Tibial artery (tissue), 4 donors: Measurements from ENCODE around the gene LIMA1.

Experiments used
- DNase-seq, 2 donors: peaks; one replicate each; pipeline ENCODE4 v3.0.0-alpha.2; 2019
- H3K27ac ChIP-seq, 2 donors: fragments of 200-600 bp; sonication (generic) in 1 of 2; 1 replicate in 1 of 2; 2 replicates in 1 of 2; pipeline ENCODE4 v1.5.1; 2018 to 2019; ENCODE audit warnings: mild to moderate bottlenecking in 1 of 2
- H3K27me3 ChIP-seq, 2 donors: fragments of 200-600 bp; sonication (generic) in 1 of 2; one replicate each; pipeline versions ENCODE4 v1.5.1 to v1.6.0; 2016 to 2019
- H3K36me3 ChIP-seq, 3 donors: fragments of 200-600 bp; sonication (generic) in 2 of 3; one replicate each; pipeline ENCODE4 v1.5.1; 2016 to 2019; ENCODE audit warnings: mild to moderate bottlenecking in 2 of 3
- H3K4me1 ChIP-seq, 4 donors: fragments of 200-600 bp; sonication (generic) in 2 of 4; 1 replicate in 3 of 4; 2 replicates in 1 of 4; pipeline ENCODE4 v1.5.1; 2016 to 2019
- H3K4me3 ChIP-seq, 2 donors: fragments of 200-600 bp; sonication (generic) in 1 of 2; 1 replicate in 1 of 2; 2 replicates in 1 of 2; pipeline ENCODE4 v1.5.1; 2018 to 2019; ENCODE audit warnings: mild to moderate bottlenecking in 2 of 2
- H3K9me3 ChIP-seq, 3 donors: fragments of 200-600 bp; sonication (generic) in 1 of 3; one replicate each; pipeline ENCODE4 v1.5.1; 2016 to 2019
- intact Hi-C: fragments of 100-400 bp; cut with DNase I; formaldehyde crosslinking; loops from one replicate; pipeline ENCODE4 v1.15.0; 2023; ENCODE audit warnings: low total_unique reads
- TF ChIP-seq, protein P1 (sequence below), 2 experiments: fragments of 200-600 bp in 1 of 2; fragments of 450-650 bp in 1 of 2; IDR thresholded peaks; one replicate each; pipeline ENCODE4 v1.5.1; 2017 to 2019; ENCODE audit warnings: antibody characterized with exemption in 2 of 2, mild to moderate bottlenecking in 1 of 2, moderate library complexity in 1 of 2

LIMA1 gene

DNA sequence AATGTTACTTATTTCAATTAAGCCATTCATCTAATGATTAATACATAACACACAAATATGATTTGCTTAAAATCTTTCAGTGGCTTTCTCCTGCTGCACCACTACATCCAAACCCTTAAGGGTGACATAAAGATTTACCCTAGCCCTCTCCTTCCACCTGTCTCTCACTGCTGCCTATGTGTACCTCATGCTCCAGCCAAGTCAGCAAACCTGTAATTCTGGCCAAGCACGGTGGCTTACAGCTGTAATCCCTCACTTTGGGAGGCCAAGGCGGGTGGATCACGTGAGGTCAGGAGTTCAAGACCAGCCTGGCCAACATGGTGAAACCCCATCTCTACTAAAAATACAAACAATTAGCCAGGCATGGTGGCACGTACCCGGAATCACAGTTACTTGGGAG is 84.5 kb downstream of the LIMA1 start:
- intact Hi-C loops: no loop called here
- H3K4me3 ChIP-seq: no peak overlapping the region
- H3K27me3 ChIP-seq: no peaks in the 10 kb centered on the region
- no peaks in the 10 kb centered on the region for H3K4me1 ChIP-seq
- H3K27ac ChIP-seq: no peak overlapping the region
- peaks cover 49 to 81% (median 76%) of the 10 kb centered on the region in 3 donors for H3K36me3 ChIP-seq
- TF ChIP-seq, protein P1, sequence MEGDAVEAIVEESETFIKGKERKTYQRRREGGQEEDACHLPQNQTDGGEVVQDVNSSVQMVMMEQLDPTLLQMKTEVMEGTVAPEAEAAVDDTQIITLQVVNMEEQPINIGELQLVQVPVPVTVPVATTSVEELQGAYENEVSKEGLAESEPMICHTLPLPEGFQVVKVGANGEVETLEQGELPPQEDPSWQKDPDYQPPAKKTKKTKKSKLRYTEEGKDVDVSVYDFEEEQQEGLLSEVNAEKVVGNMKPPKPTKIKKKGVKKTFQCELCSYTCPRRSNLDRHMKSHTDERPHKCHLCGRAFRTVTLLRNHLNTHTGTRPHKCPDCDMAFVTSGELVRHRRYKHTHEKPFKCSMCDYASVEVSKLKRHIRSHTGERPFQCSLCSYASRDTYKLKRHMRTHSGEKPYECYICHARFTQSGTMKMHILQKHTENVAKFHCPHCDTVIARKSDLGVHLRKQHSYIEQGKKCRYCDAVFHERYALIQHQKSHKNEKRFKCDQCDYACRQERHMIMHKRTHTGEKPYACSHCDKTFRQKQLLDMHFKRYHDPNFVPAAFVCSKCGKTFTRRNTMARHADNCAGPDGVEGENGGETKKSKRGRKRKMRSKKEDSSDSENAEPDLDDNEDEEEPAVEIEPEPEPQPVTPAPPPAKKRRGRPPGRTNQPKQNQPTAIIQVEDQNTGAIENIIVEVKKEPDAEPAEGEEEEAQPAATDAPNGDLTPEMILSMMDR (IDR thresholded peaks at IDR 0.05): no peak
- DNase-seq: no peak
- H3K9me3 ChIP-seq: no peaks in the 10 kb centered on the region

DNA sequence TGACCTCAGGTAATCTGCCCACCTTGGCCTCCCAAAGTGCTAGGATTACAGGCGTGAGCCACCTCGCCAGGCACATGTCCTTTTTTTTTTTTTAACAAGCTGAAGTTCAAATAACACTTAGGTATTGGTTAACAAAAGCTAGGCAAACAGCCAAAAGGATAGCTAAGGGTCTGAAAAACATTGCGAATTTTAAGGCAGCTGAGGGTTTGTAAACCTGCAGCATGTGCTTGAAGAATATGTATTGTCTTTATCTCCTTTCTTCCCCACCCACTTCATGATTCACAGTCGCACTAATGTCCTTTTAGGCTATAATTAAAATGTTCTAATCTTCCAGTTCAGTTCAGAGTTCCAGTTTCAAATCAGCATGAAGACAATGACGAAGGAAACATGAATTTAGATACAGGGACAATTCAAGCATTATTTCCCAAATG is 86.0 kb downstream of the LIMA1 start:
- H3K4me1 ChIP-seq: peaks cover 0 to 8% (median 0%) of the 10 kb centered on the region in 4 donors
- no peaks in the 10 kb centered on the region for H3K27me3 ChIP-seq
- H3K36me3 ChIP-seq: peaks cover 36 to 74% (median 63%) of the 10 kb centered on the region in 3 donors
- H3K4me3 ChIP-seq: no peak overlapping the region
- H3K9me3 ChIP-seq: no peaks in the 10 kb centered on the region
- intact Hi-C loops: no loop called here
- H3K27ac ChIP-seq: no peak overlapping the region
- TF ChIP-seq, protein P1 (IDR thresholded peaks at IDR 0.05): no peak
- no peak for DNase-seq

DNA sequence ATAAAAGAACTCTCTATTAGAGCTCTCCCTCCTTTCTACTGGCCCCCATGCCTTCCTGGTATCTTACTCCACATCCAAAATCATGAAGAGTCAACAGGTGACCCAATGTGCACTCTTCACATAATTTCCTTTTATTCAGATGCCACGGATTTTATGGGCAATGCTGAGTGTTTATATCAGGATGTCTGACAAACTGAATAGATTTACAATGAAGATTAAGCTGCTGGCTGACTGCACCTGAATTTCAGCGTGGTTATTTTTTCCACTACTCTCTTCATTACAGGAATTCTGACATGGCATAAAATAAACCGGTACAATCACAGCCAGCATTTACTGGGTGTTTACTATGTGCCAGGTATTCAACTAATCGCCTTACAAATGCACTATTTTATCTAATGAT is 86.8 kb downstream of the LIMA1 start:
- no peak for DNase-seq
- Histone ChIP-seq H3K9me3 (no peaks in the 10 kb centered on the region), H3K36me3 (peaks cover 36 to 78% (median 59%) of the 10 kb centered on the region in 3 donors), H3K4me1 (peaks cover 0 to 8% (median 0%) of the 10 kb centered on the region in 4 donors), H3K4me3 (no peak overlapping the region), H3K27ac (peak overlapping the region in 1 of 2 donors; percentile 24), H3K27me3 (no peaks in the 10 kb centered on the region)
- TF ChIP-seq, protein P1 (IDR thresholded peaks at IDR 0.05): no peak
- intact Hi-C loops: no loop called here

DNA sequence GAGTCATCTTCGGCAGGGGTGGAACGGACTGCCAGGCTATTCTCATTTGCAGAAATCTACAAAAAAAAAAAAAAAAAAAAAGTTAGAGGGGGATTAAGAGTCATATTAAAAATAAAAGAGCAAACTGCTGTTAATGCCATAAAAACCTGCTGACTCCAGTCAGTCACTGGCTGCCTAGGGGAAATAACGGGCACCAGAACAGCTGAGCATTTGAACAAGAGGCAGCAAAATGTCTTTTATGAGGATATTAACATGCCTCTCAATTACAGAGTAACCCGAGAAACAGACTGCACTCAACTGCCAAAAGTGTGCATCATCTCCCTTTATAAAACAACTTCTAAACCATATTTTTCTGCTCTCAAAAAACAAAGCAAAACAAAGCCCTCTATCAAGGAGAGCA is 87.5 kb downstream of the LIMA1 start:
- Histone ChIP-seq H3K4me3 (no peak overlapping the region), H3K27me3 (no peaks in the 10 kb centered on the region), H3K36me3 (peaks cover 36 to 85% (median 59%) of the 10 kb centered on the region in 3 donors), H3K27ac (peak overlapping the region in 1 of 2 donors; percentile 24), H3K4me1 (peaks cover 0 to 8% (median 0%) of the 10 kb centered on the region in 4 donors), H3K9me3 (no peaks in the 10 kb centered on the region)
- TF ChIP-seq, protein P1 (IDR thresholded peaks at IDR 0.05): no peak
- no peak for DNase-seq
- intact Hi-C loops: no loop called here

DNA sequence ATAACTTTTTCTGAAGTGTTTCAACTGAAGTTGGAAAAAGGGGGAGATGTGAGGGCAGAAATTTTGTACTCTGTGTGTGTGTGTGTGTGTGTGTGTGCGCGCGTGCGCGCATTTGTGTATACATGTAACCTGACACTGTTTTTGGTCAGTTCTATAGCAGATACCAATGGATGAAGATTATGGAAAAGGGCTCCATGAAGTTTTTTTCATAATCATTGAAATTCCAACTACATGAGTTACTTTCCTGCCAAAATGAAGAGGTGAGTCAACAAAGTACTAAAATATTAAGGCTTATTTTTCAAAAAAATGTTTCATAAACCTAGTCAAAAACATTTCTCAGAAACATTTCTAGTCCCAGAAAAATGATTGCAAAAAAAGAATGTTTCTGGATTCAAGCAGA is 90.4 kb downstream of the LIMA1 start:
- TF ChIP-seq, protein P1 (IDR thresholded peaks at IDR 0.05): no peak
- Histone ChIP-seq H3K9me3 (no peaks in the 10 kb centered on the region), H3K4me1 (peaks cover 0 to 22% (median 8%) of the 10 kb centered on the region in 4 donors), H3K27ac (peak overlapping the region; percentile 14 to 35), H3K36me3 (peaks cover 10 to 63% (median 44%) of the 10 kb centered on the region in 3 donors), H3K4me3 (no peak overlapping the region), H3K27me3 (no peaks in the 10 kb centered on the region)
- intact Hi-C loops: no loop called here
- DNase-seq: no peak

DNA sequence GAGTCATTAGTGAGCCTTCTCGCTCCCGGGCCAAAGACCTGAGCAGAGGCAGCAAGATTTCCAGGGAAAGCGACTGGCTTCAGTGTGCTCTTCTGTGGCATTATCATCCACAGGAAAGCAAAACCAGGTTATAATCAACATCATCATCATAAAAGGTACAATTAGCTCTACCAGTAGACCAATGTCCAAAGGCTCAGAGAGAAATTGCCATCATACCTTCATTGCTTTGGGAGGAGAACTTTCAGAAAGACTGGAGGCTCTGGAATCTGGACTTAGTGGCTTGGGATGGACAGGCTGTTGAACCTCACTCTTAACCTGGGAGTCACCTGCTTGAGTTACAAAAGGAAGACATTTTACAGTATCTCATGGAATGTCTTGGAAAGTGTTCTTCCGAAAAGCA is 91.1 kb downstream of the LIMA1 start:
- Histone ChIP-seq H3K9me3 (no peaks in the 10 kb centered on the region), H3K4me1 (peaks cover 0 to 28% (median 15%) of the 10 kb centered on the region in 4 donors), H3K36me3 (peaks cover 10 to 59% (median 42%) of the 10 kb centered on the region in 3 donors), H3K27me3 (no peaks in the 10 kb centered on the region), H3K4me3 (no peak overlapping the region), H3K27ac (peak overlapping the region in 1 of 2 donors; percentile 14)
- TF ChIP-seq, protein P1 (IDR thresholded peaks at IDR 0.05): no peak
- intact Hi-C loops: no loop called here
- no peak for DNase-seq
